SW480 (cell line): ENCODE results near the gene PRKCH.

Experiments
- DNase-seq: peaks from one replicate; pipeline ENCODE4 v3.0.0-alpha.2; 2016; ENCODE audit warnings: low spot score

PRKCH gene

GRCh38 chr14:61430066-61430757 is 108.8 kb downstream of the PRKCH start:
- no peak for DNase-seq

DNA sequence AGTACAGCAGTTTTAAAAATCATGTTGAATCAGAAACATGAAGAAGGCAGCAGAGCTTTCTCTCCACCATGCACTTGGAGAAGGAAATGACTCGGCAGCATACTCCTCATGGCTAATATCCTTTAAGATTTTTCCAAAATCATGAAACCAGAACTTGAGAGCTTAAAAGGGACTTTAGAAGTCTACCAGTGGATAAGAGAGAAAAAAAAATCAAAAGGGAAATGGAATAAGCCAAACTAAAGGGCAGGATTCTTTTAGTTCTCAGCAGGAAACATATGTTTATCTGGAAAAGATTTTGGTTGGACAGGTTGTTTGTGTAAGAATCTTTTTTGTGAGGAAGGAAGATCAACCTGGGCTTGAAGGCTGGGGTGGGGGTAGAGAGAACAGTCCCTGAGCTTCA is 111.8 kb downstream of the PRKCH start:
- DNase-seq: no peak

DNA sequence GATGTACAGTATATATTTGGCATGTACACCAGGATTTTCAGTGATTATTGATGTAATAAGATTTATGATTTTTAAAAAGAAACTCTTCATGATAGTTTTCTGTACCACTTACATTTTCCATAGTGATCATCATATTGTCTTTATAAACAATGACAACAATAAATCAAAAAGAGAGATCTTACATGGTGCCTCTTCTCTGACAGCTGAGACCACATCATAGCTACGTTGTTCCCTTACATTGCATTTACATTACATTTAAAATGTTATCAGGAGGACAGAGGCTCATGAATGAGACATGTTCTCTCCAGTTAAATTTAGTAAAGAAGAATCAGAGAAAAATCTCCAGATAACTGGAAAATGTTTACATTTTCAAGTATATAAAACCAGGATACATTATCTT is 112.4 kb downstream of the PRKCH start:
- no peak for DNase-seq

- no peak for DNase-seq
Measured at GRCh38 chr14:61434311-61434710, 112.9 kb downstream of the PRKCH start.

DNA sequence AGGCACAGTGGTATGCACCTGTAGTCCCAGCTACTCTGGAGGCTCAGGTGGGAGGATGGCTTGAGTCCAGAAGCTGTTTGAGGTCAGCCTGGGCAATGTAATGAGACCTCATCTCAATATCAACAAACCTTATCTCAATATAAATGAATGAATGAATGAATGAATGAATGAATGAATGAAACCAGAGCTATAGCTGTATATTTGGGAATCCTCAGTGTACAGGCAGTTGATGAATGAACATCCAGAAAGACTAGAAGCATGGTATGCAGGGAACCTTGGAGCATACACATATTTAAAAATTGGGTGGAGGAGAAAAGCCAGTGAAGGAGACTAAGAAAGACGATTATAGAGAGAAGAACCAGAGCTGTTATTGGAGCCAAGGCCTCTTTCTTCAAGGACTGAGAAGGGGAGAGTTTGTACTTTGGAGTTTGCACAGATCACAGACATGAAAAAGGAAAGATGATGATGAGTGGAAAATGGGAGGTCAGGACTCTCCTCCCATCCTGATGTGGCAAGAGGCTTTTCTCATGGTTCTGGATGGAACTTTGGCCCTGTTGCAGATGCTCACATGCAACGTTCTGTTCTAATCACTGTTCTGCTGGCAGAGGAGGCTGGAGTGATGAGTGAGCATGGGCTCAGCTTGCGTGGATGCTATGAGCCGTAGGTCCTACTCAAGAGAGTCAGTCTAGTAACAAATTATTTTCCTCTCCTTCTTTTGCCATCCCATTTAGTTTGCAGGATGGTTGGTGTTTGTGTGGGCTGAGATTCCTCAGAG is 114.4 kb downstream of the PRKCH start:
- no peak for DNase-seq

DNA sequence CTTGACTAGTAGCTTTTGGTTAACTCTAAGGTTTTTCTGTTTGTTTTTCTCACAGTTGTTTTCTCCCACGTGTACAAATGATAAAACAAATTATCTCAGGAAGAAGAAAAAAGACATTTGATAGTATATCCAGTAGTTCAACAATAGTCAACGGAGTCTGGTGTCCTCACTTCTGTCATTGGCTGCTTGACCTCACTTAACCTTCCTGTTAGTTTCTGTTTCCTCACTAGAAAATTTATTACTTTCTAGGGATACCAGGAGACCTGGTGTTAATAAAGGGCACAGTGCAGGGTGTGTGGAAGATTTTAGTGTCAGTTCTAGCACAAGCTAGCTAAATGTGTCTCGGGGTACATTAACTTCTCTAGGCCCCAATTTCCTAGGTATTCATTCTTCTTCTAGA is 116.0 kb downstream of the PRKCH start:
- DNase-seq: no peak

GRCh38 chr14:61438036-61438435 is 116.7 kb downstream of the PRKCH start:
- no peak for DNase-seq

DNA sequence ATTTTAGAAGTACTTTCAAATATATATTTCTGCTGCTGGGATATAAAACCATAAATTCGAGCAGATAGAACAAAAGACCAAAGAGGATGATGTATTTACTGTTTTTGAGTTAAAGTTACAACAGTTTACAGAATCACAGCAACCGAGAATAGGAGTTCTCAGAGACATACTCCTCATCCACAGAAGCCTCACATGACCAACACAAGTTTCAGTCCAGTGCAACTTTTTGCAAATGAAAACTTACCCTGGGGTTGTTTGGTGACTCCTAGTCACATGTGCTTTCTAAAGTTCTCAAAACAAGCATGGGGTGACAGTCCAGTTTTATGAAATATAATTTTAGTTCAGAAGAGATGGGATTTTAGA is 117.1 kb downstream of the PRKCH start:
- no peak for DNase-seq

DNA sequence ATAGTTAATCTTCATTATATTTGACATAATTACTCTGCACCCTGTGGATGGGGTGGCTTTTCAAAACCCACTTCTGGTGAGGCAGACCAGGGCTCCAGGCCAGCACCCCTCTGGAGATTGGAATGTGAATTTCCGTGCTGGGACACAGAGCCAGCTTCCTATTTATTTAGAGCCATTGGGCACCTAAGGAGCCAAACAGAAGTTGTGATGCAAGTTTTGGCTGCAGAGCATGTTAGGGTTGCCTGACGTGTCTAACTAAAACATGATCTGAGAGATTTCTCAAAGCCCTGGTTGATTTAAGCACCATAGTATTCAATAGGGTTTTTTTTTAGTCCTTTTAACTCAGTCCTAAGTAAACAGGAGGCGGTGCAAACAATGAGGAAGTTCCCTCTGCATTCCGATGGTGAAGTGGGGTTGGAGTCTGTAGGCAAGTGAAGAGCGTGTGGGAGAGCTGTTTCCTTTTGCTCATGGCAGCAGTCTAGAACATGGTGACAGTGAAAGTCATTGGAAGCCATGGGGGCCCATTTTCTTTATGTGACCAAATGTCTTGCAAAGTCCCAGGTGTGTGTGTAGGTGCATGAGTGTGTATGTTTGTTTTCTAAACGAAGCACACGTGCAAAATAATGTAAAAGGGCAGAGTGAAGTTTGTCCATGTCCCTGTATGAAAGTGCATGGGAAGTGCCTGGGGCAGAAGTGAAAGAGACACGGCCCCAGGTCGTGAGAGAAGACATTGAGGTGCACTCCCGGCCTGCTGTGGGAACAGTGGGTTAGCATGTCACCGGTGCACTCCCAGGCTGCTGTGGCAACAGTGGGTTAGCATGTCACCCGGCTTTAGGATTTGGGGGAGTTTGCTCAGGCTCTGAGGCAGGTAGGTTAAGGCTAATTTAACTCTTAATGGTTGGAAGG is 117.7 kb downstream of the PRKCH start:
- DNase-seq: peak; percentile 60

- DNase-seq: no peak
Measured at GRCh38 chr14:61439779-61440418, 118.5 kb downstream of the PRKCH start.

GRCh38 chr14:61443481-61443880 is 122.1 kb downstream of the PRKCH start:
- no peak for DNase-seq

GRCh38 chr14:61444215-61444768 is 122.9 kb downstream of the PRKCH start:
- peak; percentile 16 for DNase-seq

DNA sequence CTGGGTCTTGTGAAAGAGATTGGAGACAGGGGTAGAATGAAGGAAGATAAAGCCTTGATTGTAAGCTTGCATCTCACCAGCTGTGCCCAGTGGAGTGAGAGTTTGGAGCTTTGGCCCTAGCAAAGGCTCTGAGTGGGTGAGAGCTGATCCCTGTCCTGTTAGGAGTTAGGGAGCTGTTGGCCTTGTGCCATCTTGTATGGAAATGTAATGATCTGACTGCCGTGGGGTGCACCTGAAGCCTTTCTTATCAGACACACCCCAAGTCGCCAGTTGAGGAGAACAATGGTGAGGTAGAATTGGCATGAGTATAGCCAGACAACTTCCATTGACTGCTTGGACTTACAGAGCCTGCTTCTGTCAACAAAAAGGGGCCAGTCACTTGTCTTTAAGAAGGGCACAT is 130.1 kb downstream of the PRKCH start:
- DNase-seq: no peak

DNA sequence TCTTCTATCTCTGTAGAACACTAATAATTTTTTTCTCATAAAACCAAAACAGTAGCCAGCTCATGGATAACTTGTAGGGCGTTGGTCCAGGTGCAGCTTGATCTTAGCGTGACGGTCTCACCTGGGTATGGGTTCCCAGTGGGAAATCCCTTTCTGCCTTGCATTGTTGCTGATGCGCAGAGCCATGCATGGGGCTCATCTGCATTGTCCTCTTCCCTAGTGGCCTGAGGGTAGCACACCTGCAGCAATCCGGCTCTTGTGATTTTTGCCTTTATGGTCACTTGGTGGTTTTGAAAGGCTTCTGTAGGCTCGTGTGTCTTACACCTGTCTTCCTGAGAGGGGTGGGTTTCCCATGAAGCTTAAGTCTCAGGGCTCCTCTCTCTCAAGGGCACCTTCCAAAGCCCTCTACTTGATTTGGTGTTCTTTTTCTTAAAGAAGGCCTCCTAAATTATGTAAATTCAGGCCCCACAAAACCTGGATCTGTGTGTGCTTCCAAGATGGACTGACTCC is 130.6 kb downstream of the PRKCH start:
- no peak for DNase-seq

DNA sequence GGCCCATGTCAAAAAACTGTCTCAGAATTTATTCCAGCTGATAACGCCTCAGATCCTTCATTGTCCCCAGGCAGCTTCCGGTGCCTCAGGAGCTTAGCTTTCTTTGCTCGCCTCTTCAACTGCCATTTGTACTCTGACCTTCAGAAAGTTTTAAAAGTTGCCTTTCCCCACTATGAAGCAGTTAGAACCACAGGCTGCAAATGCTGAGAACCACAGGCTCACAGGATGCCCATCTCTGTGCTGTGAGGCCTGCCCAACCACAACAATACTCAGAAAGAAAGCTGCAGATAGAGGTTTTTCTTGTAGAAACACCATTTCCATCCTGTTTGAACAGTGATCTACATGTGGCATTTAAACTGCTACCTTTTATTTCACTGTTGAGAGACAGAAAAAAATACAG is 131.1 kb downstream of the PRKCH start:
- no peak for DNase-seq

DNA sequence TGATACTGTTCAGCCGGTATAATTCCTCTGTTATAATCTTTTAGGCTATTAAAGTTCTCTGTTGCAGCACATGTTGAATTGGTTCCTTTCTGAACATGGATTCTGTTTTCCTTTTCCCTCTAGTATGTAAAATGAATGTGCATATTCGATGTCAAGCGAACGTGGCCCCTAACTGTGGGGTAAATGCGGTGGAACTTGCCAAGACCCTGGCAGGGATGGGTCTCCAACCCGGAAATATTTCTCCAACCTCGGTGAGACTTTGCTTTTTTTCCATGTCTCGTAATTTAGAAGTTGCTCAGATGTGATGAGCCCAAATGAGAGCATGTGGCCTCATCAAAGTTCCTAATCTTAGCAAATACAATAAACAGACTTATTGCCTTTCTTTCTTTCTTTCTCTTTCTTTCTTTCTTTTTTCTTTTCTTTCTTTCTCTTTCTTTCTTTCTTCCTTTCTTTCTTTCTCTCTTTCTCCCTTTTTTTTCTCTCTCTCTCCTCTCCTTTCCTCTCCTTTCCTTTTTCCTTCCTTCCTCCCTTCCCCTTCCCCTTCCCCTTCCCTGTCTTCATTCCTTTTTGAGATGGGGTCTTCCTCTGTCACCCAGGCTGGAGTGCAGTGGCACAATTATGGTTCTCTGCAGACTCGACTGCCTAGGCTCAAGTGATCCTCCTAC is 131.9 kb downstream of the PRKCH start:
- DNase-seq: no peak

- DNase-seq: no peak
Measured at GRCh38 chr14:61454545-61454944, 133.2 kb downstream of the PRKCH start.

- no peak for DNase-seq
Measured at GRCh38 chr14:61455351-61455750, 134.0 kb downstream of the PRKCH start.

- peak; percentile 65 for DNase-seq
Measured at GRCh38 chr14:61456720-61457119, 135.3 kb downstream of the PRKCH start.

DNA sequence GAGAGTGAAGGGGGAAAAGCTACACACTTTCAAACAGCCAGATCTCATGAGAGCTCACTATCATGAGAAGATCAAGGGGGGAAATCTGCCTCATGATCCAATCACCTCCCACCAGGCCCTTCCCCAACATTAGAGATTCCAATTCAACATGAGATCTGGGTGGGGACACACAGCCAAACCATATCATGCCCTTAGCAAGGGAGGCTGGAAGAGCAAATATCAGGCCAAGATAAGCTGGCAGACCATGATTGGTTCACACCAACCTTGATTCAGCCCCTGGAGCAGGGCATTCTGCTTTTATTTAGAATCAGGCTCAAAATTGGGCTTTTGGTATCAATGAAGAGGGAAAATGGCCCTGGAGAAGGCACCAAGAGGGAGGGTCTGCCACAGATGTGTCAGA is 137.4 kb downstream of the PRKCH start:
- DNase-seq: no peak

DNA sequence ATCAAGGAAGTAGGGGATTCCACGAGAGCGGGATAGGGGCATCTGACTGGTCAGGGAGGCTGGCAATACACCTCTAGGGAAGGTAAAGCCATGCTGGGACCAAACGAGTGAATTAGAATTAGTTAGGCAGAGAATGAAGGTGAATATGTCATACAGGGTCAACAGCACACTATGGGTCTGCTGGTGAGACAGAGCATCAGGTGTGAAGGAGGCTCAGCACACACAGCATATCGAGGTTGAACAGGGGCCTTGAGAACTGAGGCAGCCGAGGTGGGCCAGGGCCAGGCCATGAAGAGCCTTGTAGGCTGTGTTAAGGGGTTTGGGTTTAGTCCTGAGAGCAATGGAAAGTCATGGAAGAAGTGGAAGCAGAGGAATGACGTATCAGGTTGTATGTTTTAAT is 137.8 kb downstream of the PRKCH start:
- DNase-seq: no peak
